ENCODE results near the gene FBXW12.
A peak's percentile ranks its signal among the peaks of the same experiment; 100 is the strongest.

FBXW12 gene

GRCh38 chr3:48432411-48433371, 60.7 kb downstream of the FBXW12 start:
- no peak for DNase-seq (ENCODE audit: extremely low read depth in 1 of 2, low read depth in 1 of 2)

- DNase-seq (ENCODE audit: extremely low read depth in 1 of 2, low read depth in 1 of 2): no peak
These were observed 61.6 kb downstream of the FBXW12 start for GRCh38 chr3:48433472-48434118.

- DNase-seq (ENCODE audit: extremely low read depth in 1 of 2, low read depth in 1 of 2): no peak
These were observed 62.7 kb downstream of the FBXW12 start for GRCh38 chr3:48434591-48435222.

GRCh38 chr3:48435223-48435595, 63.2 kb downstream of the FBXW12 start:
- no peak for DNase-seq (ENCODE audit: extremely low read depth in 1 of 2, low read depth in 1 of 2)

GRCh38 chr3:48435774-48436476, 63.9 kb downstream of the FBXW12 start:
- DNase-seq (ENCODE audit: extremely low read depth in 1 of 2, low read depth in 1 of 2): peak; percentile 69 to 75

- DNase-seq (ENCODE audit: extremely low read depth in 1 of 2, low read depth in 1 of 2): no peak
These were observed 64.4 kb downstream of the FBXW12 start for GRCh38 chr3:48436477-48436787.

GRCh38 chr3:48436855-48437254, 64.8 kb downstream of the FBXW12 start:
- no peak for DNase-seq (ENCODE audit: extremely low read depth in 1 of 2, low read depth in 1 of 2)

- DNase-seq (ENCODE audit: extremely low read depth in 1 of 2, low read depth in 1 of 2): no peak
These were observed 65.8 kb downstream of the FBXW12 start for GRCh38 chr3:48437812-48438211.

- DNase-seq (ENCODE audit: extremely low read depth in 1 of 2, low read depth in 1 of 2): peak; percentile 95 to 96
These were observed 68.0 kb downstream of the FBXW12 start, which contains the start of the genes CCDC51 and TMA7 for GRCh38 chr3:48439820-48440589. Gene CCDC51 (minus strand): TSS chr3:48440119. CDS start chr3:48435128, 4,991 bp downstream. Gene TMA7 (plus strand): TSS chr3:48440257. CDS start chr3:48440297, 40 bp downstream.

- no peak for DNase-seq (ENCODE audit: extremely low read depth in 1 of 2, low read depth in 1 of 2)
These were observed 68.6 kb downstream of the FBXW12 start for GRCh38 chr3:48440590-48440958.

GRCh38 chr3:48441940-48442339, 69.9 kb downstream of the FBXW12 start:
- DNase-seq (ENCODE audit: extremely low read depth in 1 of 2, low read depth in 1 of 2): no peak

Measured in activated CD8-positive, alpha-beta memory T cell treated with anti-CD3 and anti-CD28 coated beads for 1 hour (primary cell).